HG02981 (cell line): ENCODE results near the gene TTC9C.
"Not testable (repeated sequence)": the region's sequence is repeated elsewhere in the genome, so short reads cannot be mapped to it uniquely, and the experiment has no call there.

Experiments
- ATAC-seq: cut with Tn5 transposase; IDR thresholded peaks from one replicate; pipeline ENCODE4 v1.9.1; 2021; ENCODE audit warnings: mild to moderate bottlenecking, moderate library complexity; ENCODE audit not compliant: unreplicated experiment

The TTC9C gene

GRCh38 chr11:62728171-62728988, at the start of gene TTC9C:
Gene TTC9C, plus strand, starts transcription at chr11:62728486. Its CDS starts 363 bp downstream, at chr11:62728849.
- no peak for ATAC-seq

- peak; percentile 74 for ATAC-seq
These were observed 49.3 kb upstream of the TTC9C start, which contains the start of gene UBXN1 for GRCh38 chr11:62678770-62679696. Gene UBXN1, minus strand, starts transcription at chr11:62679073. Its CDS starts 150 bp downstream, at chr11:62678923.

- peak; percentile 62 for ATAC-seq
These were observed 47.5 kb upstream of the TTC9C start for GRCh38 chr11:62680825-62681240.

- no peak for ATAC-seq
These were observed 45.8 kb upstream of the TTC9C start for GRCh38 chr11:62682518-62682917.

- no peak for ATAC-seq
These were observed 40.5 kb upstream of the TTC9C start for GRCh38 chr11:62687508-62688396.

- ATAC-seq, result no peak
These were observed 39.8 kb upstream of the TTC9C start for GRCh38 chr11:62688491-62688890.

- no peak for ATAC-seq
These were observed 38.7 kb upstream of the TTC9C start, which contains the start of gene LRRN4CL for GRCh38 chr11:62689421-62690183. Gene LRRN4CL, minus strand, starts transcription at chr11:62689530. Its CDS starts 1,022 bp downstream, at chr11:62688508.

GRCh38 chr11:62693624-62694023, 34.7 kb upstream of the TTC9C start:
- not testable (repeated sequence) for ATAC-seq

GRCh38 chr11:62694455-62695167, 33.7 kb upstream of the TTC9C start:
- no peak for ATAC-seq

- no peak for ATAC-seq
These were observed 26.0 kb upstream of the TTC9C start for GRCh38 chr11:62702246-62702645.

GRCh38 chr11:62703921-62704320, 24.4 kb upstream of the TTC9C start:
- ATAC-seq, result not testable (repeated sequence)

GRCh38 chr11:62705413-62705812, 22.9 kb upstream of the TTC9C start:
- ATAC-seq, result no peak

- ATAC-seq, result peak; percentile 50
These were observed 22.1 kb upstream of the TTC9C start for GRCh38 chr11:62705880-62706849.

- no peak for ATAC-seq
These were observed 21.4 kb upstream of the TTC9C start for GRCh38 chr11:62706850-62707247.

- ATAC-seq, result no peak
These were observed 20.9 kb upstream of the TTC9C start, which contains the start of the genes BSCL2 and GNG3 for GRCh38 chr11:62707277-62707861. Gene BSCL2, minus strand, starts transcription at chr11:62707424. Its CDS starts 229 bp downstream, at chr11:62707195. Gene GNG3, plus strand, starts transcription at chr11:62707676. Its CDS starts 620 bp downstream, at chr11:62708296.

- no peak for ATAC-seq
These were observed 19.9 kb upstream of the TTC9C start for GRCh38 chr11:62708392-62708791.

GRCh38 chr11:62708793-62709192, 19.5 kb upstream of the TTC9C start:
- no peak for ATAC-seq
